H4 (cell line): ENCODE data around the gene AP4B1. TPM values are rescaled to one million over a fixed set of nuclear protein-coding genes. Genes with fewer than 3 reads are reported as not detected.
"Not testable (repeated sequence)": the region's sequence is repeated elsewhere in the genome, so short reads cannot be mapped to it uniquely, and the experiment has no call there.

Experiments
- DNase-seq: peaks from one replicate; pipeline ENCODE4 v3.0.0-alpha.2; 2015; ENCODE audit warnings: low spot score
- total RNA-seq: library from RNA; depleted of rRNA; stranded (reverse); fragments of >200 nt; shearing (Covaris generic); gene quantifications from 2 replicates; pipeline ENCODE4 v1.2.3, GENCODE V29; 2014; rRNA removed

The AP4B1 gene
- total RNA-seq: 6.9 and 9.4 TPM in 2 replicates

GRCh38 chr1:113904674-113905434 is at the start of gene AP4B1, which contains the start of gene DCLRE1B:
Gene AP4B1 (minus strand): TSS chr1:113904799. CDS start chr1:113904717, 82 bp downstream.
Gene DCLRE1B (plus strand): TSS chr1:113905326. CDS start chr1:113905587, 261 bp downstream.
- DNase-seq: peak; percentile 98

GRCh38 chr1:113951719-113952118 is 47.1 kb upstream of the AP4B1 start:
- DNase-seq: no peak

- DNase-seq: no peak
Observed at GRCh38 chr1:113950908-113951307, 46.3 kb upstream of the AP4B1 start.

GRCh38 chr1:113949007-113949406 is 44.4 kb upstream of the AP4B1 start:
- DNase-seq: no peak

- not testable (repeated sequence) for DNase-seq
Observed at GRCh38 chr1:113948151-113948550, 43.6 kb upstream of the AP4B1 start.

GRCh38 chr1:113947388-113948107 is 42.9 kb upstream of the AP4B1 start:
- DNase-seq: no peak

GRCh38 chr1:113946678-113947387 is 42.2 kb upstream of the AP4B1 start:
- no peak for DNase-seq

GRCh38 chr1:113946112-113946511 is 41.5 kb upstream of the AP4B1 start:
- no peak for DNase-seq

GRCh38 chr1:113945329-113945728 is 40.7 kb upstream of the AP4B1 start:
- no peak for DNase-seq

- no peak for DNase-seq
Observed at GRCh38 chr1:113943028-113943811, 38.6 kb upstream of the AP4B1 start.

- DNase-seq: no peak
Observed at GRCh38 chr1:113942527-113942926, 37.9 kb upstream of the AP4B1 start.

GRCh38 chr1:113941245-113941559 is 36.6 kb upstream of the AP4B1 start:
- no peak for DNase-seq

GRCh38 chr1:113940365-113941244 is 36.0 kb upstream of the AP4B1 start:
- DNase-seq: no peak

- DNase-seq: no peak
Observed at GRCh38 chr1:113938192-113938591, 33.6 kb upstream of the AP4B1 start.

GRCh38 chr1:113937146-113937545 is 32.5 kb upstream of the AP4B1 start:
- no peak for DNase-seq

GRCh38 chr1:113935970-113936369 is 31.4 kb upstream of the AP4B1 start:
- DNase-seq: no peak

GRCh38 chr1:113935176-113935575 is 30.6 kb upstream of the AP4B1 start:
- no peak for DNase-seq

GRCh38 chr1:113934511-113935055 is 30.0 kb upstream of the AP4B1 start:
- DNase-seq: no peak

- DNase-seq: no peak
Observed at GRCh38 chr1:113934006-113934405, 29.4 kb upstream of the AP4B1 start.

GRCh38 chr1:113931451-113931851 is 26.9 kb upstream of the AP4B1 start:
- DNase-seq: peak; percentile 80
